Measurements from ENCODE around the gene CDH20.

DNA sequence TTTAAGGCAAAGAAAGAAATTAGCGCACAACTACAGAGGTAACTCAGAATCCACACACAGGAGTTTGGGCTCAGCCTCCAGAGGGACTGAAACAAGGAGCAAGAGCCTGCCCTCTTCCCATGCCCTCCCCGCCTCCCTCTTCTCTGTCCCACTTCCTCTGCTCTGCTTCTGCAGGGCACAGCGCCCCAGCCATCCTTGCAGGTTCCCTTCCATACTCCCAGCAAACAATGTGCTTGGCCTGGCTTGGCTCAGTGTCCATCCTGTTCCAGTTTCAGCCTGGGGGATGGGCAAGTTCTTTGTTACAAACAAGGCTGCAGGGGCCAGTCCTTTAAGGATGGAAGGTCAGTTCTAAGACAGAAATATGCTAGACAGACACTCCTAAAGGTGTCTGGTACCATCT, 133.5 kb downstream of the CDH20 start:
- TF ChIP-seq POLR2A (IDR thresholded peaks at IDR 0.05), result no peak
- TF ChIP-seq, protein P1, sequence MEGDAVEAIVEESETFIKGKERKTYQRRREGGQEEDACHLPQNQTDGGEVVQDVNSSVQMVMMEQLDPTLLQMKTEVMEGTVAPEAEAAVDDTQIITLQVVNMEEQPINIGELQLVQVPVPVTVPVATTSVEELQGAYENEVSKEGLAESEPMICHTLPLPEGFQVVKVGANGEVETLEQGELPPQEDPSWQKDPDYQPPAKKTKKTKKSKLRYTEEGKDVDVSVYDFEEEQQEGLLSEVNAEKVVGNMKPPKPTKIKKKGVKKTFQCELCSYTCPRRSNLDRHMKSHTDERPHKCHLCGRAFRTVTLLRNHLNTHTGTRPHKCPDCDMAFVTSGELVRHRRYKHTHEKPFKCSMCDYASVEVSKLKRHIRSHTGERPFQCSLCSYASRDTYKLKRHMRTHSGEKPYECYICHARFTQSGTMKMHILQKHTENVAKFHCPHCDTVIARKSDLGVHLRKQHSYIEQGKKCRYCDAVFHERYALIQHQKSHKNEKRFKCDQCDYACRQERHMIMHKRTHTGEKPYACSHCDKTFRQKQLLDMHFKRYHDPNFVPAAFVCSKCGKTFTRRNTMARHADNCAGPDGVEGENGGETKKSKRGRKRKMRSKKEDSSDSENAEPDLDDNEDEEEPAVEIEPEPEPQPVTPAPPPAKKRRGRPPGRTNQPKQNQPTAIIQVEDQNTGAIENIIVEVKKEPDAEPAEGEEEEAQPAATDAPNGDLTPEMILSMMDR (IDR thresholded peaks at IDR 0.05), result no peak

Measured in stomach (tissue), 4 donors.